Vein endothelial cell (primary cell): ENCODE data around the gene NTNG2. TPM values are rescaled to one million over a fixed set of nuclear protein-coding genes. Genes with fewer than 3 reads are reported as not detected.

Experiments used
- total RNA-seq: library from RNA; depleted of rRNA; stranded (reverse); fragments of >200 nt; gene quantifications from 2 replicates; pipeline ENCODE4 v1.2.3, GENCODE V29; 2012

Gene NTNG2
- under 0.01 and 0.10 TPM in 2 replicates for total RNA-seq

GRCh38 chr9:132161743-132162184 is at the start of gene NTNG2:
Gene NTNG2, plus strand, starts transcription at chr9:132162058. Its CDS starts 4,774 bp downstream, at chr9:132166832.

Other genes starting within 250 kb of the NTNG2 start
- gene MED27, start 82.2 kb upstream of the NTNG2 start, total RNA-seq: 23.9 and 25.2 TPM in 2 replicates
- 71.5 and 78.3 TPM in 2 replicates for gene SETX, start 192.9 kb downstream of the NTNG2 start, total RNA-seq
- 8.5 and 8.9 TPM in 2 replicates for gene TTF1, start 244.8 kb downstream of the NTNG2 start, total RNA-seq
- gene CFAP77, start 248.2 kb downstream of the NTNG2 start, total RNA-seq: 0.19 and 0.65 TPM in 2 replicates